WTC11 (cell line): ENCODE results near the gene BBS9. TPM values are rescaled to one million over a fixed set of nuclear protein-coding genes. Genes with fewer than 3 reads are reported as not detected.

Experiments
- ATAC-seq: fragments of 200-7000 bp; cut with Tn5 transposase; 2 replicates; pipeline ENCODE4 v1.10.0; 2021; ENCODE audit warnings: mild to moderate bottlenecking, moderate library complexity
- CTCF ChIA-PET: fragments of 300-600 bp; sonication (Branson Sonifier 250); formaldehyde crosslinking; loops from one replicate; lab custom pipeline; 2021; ENCODE audit warnings: antibody characterized with exemption; lab: Charles Lee
- POLR2A ChIA-PET: fragments of 350-600 bp; sonication (Branson Sonifier 250); formaldehyde crosslinking; loops from one replicate; lab custom pipeline; 2021; ENCODE audit warnings: antibody characterized with exemption; lab: Charles Lee
- DNase-seq: peaks from one replicate; pipeline ENCODE4 v3.0.0; 2021; ENCODE audit warnings: low spot score
- H3K27ac Mint-ChIP-seq: 2 replicates; pipeline ENCODE4 v1.8.0; 2021; ENCODE audit warnings: mixed read lengths
- H3K27me3 Mint-ChIP-seq: 2 replicates; pipeline ENCODE4 v1.8.0; 2021; ENCODE audit warnings: low read depth, mild to moderate bottlenecking, moderate library complexity, mixed read lengths
- H3K36me3 Mint-ChIP-seq: 2 replicates; pipeline ENCODE4 v1.8.0; 2021; ENCODE audit warnings: mixed read lengths
- H3K4me1 Mint-ChIP-seq: 2 replicates; pipeline ENCODE4 v1.8.0; 2022; ENCODE audit warnings: mixed read lengths
- H3K4me3 Mint-ChIP-seq: 2 replicates; pipeline ENCODE4 v1.8.0; 2021; ENCODE audit warnings: mild to moderate bottlenecking, moderate library complexity, mixed read lengths
- H3K9me3 Mint-ChIP-seq: 2 replicates; pipeline ENCODE4 v1.8.0; 2021; ENCODE audit warnings: mixed read lengths
- ATF1 ChIP-seq: sonication (generic); formaldehyde crosslinking; IDR thresholded peaks from 2 replicates; pipeline ENCODE4 v1.8.1; 2023; ENCODE audit warnings: mild to moderate bottlenecking, moderate library complexity, missing genetic modification reagents
- CBFB ChIP-seq: sonication (generic); formaldehyde crosslinking; IDR thresholded peaks from 2 replicates; pipeline ENCODE4 v1.8.1; 2022; ENCODE audit warnings: mild to moderate bottlenecking, low read depth, missing genetic modification reagents
- ETV6 ChIP-seq: sonication (generic); formaldehyde crosslinking; IDR thresholded peaks from 2 replicates; pipeline ENCODE4 v1.8.1; 2022; ENCODE audit warnings: mild to moderate bottlenecking, missing genetic modification reagents
- FOXK1 ChIP-seq: sonication (generic); formaldehyde crosslinking; IDR thresholded peaks from 2 replicates; pipeline ENCODE4 v1.8.0; 2022; ENCODE audit warnings: mild to moderate bottlenecking, moderate library complexity, missing genetic modification reagents
- FOXP1 ChIP-seq: sonication (generic); formaldehyde crosslinking; IDR thresholded peaks from 2 replicates; pipeline ENCODE4 v1.8.0; 2022; ENCODE audit warnings: missing genetic modification reagents, mild to moderate bottlenecking, moderate library complexity, borderline replicate concordance
- GRHL2 ChIP-seq: fragments of 250-450 bp; sonication (Bioruptor Pico); IDR thresholded peaks from 2 replicates; pipeline ENCODE4 v1.8.0; 2022; ENCODE audit warnings: mild to moderate bottlenecking, moderate library complexity; ENCODE audit not compliant: insufficient replicate concordance, severe bottlenecking
- GTF2I ChIP-seq: fragments of 250-450 bp; sonication (Bioruptor Pico); conservative IDR thresholded peaks from 2 replicates; pipeline ENCODE4 v1.4.0; 2021; ENCODE audit warnings: mild to moderate bottlenecking
- JAZF1 ChIP-seq: fragments of 250-450 bp; sonication (Bioruptor Pico); IDR thresholded peaks from 2 replicates; pipeline ENCODE4 v1.9.0; 2021; ENCODE audit warnings: moderate library complexity, mild to moderate bottlenecking, inconsistent platforms
- JUN ChIP-seq: sonication (generic); formaldehyde crosslinking; IDR thresholded peaks from 2 replicates; pipeline ENCODE4 v1.8.0; 2023; ENCODE audit warnings: mild to moderate bottlenecking, missing genetic modification reagents
- MYBL2 ChIP-seq: sonication (generic); formaldehyde crosslinking; IDR thresholded peaks from 2 replicates; pipeline ENCODE4 v1.8.1; 2023; ENCODE audit warnings: mild to moderate bottlenecking, moderate library complexity, missing genetic modification reagents
- NFATC4 ChIP-seq: fragments of 250-450 bp; sonication (Bioruptor Pico); IDR thresholded peaks from 2 replicates; pipeline ENCODE4 v1.9.0; 2021; ENCODE audit warnings: mild to moderate bottlenecking
- SMAD4 ChIP-seq: sonication (generic); formaldehyde crosslinking; IDR thresholded peaks from 2 replicates; pipeline ENCODE4 v1.8.0; 2022; ENCODE audit warnings: mild to moderate bottlenecking, missing genetic modification reagents
- SP1 ChIP-seq: sonication (generic); formaldehyde crosslinking; conservative IDR thresholded peaks from 2 replicates; pipeline ENCODE4 v1.8.1; 2022; ENCODE audit warnings: missing genetic modification reagents
- TCF7 ChIP-seq: sonication (generic); formaldehyde crosslinking; IDR thresholded peaks from 2 replicates; pipeline ENCODE4 v1.8.0; 2022; ENCODE audit warnings: mild to moderate bottlenecking, low read depth, missing genetic modification reagents, moderate library complexity
- ZNF138 ChIP-seq: sonication (generic); formaldehyde crosslinking; conservative IDR thresholded peaks from 2 replicates; pipeline ENCODE4 v1.8.1; 2022; ENCODE audit warnings: mild to moderate bottlenecking, moderate library complexity, missing genetic modification reagents
- ZNF219 ChIP-seq: sonication (generic); formaldehyde crosslinking; IDR thresholded peaks from 2 replicates; pipeline ENCODE4 v1.8.0; 2023; ENCODE audit warnings: missing genetic modification reagents, mild to moderate bottlenecking, borderline replicate concordance
- ZNF423 ChIP-seq: fragments of 250-450 bp; sonication (Bioruptor Pico); IDR thresholded peaks from 2 replicates; pipeline ENCODE4 v2.1.2; 2022; ENCODE audit warnings: mild to moderate bottlenecking, moderate library complexity
- total RNA-seq: library from RNA; stranded (reverse); gene quantifications from 3 replicates; pipeline ENCODE4 v1.2.3, GENCODE V29; 2021
- TF ChIP-seq, protein P1 (sequence below): sonication (generic); formaldehyde crosslinking; IDR thresholded peaks from 2 replicates; pipeline ENCODE4 v1.8.1; 2022; ENCODE audit warnings: low read depth, missing genetic modification reagents, borderline replicate concordance
- TF ChIP-seq, protein P2 (sequence below): fragments of 250-450 bp; sonication (Bioruptor Pico); IDR thresholded peaks from 2 replicates; pipeline ENCODE4 v1.9.0; 2021; ENCODE audit warnings: mild to moderate bottlenecking
- TF ChIP-seq, protein P3 (sequence below): sonication (generic); formaldehyde crosslinking; IDR thresholded peaks from 2 replicates; pipeline ENCODE4 v1.8.0; 2023; ENCODE audit warnings: missing genetic modification reagents
- TF ChIP-seq, protein P4 (sequence below): sonication (generic); formaldehyde crosslinking; conservative IDR thresholded peaks from 2 replicates; pipeline ENCODE4 v1.8.1; 2023; ENCODE audit warnings: mild to moderate bottlenecking, low read depth, missing genetic modification reagents, moderate library complexity
- TF ChIP-seq, protein P5 (sequence below): sonication (generic); formaldehyde crosslinking; IDR thresholded peaks from 2 replicates; pipeline ENCODE4 v1.8.1; 2022; ENCODE audit warnings: mild to moderate bottlenecking, missing genetic modification reagents, moderate library complexity, borderline replicate concordance

BBS9 gene
- total RNA-seq, 1 experiment from 2014 or later = 56.6 TPM

DNA sequence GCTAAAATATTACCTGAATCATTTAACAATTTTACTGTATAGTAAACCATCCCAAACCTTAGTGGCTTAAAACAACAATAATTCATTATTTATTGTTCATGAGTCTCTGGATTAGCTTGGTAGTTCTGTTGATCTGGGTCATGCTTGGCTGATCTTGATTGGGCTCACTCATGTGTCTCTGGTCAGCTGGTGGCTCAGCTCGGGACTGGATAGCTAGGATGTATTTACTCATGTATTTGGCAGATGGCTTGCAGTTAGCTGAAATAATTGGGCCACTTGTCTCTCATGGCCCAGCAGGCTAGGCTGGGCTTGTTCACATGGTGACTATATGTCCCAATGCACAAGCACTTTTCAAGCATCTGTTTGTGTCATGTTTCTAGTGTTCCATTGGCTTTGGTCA, 262.8 kb downstream of the BBS9 start:
- H3K27ac Mint-ChIP-seq = no peak overlapping the region
- DNase-seq = no peak
- ChIA-PET CTCF (no interaction called here), POLR2A (no interaction called here)
- no peak for TF ChIP-seq SMAD4 (CRISPR knock-in tag)
- ATAC-seq = no peak
- H3K9me3 Mint-ChIP-seq = peaks cover 12% of the 10 kb centered on the region
- peaks cover 12% of the 10 kb centered on the region for H3K4me1 Mint-ChIP-seq
- no peaks in the 10 kb centered on the region for H3K27me3 Mint-ChIP-seq
- no peak overlapping the region for H3K4me3 Mint-ChIP-seq
- H3K36me3 Mint-ChIP-seq = peaks cover 28% of the 10 kb centered on the region

DNA sequence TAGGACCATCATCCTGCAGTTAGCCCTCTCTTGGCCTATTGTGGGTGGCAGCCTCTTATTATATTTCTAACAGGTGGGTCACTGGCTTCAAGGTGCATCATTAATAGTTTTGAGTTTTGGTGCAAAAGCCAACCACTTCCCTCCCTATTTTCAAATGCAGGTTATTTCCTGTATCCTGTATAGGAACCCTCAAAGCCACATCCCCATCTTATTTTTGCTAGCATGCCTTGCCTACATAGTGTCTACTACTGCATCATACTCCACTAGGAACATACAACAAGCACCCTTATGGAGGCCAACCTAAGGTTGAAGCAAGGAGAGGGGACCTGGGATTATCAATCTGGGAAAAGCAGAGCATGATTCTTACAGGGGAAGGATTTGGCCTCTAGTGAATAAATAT, 264.4 kb downstream of the BBS9 start:
- ChIA-PET CTCF (no interaction called here), POLR2A (no interaction called here)
- peaks cover 17% of the 10 kb centered on the region for H3K9me3 Mint-ChIP-seq
- no peaks in the 10 kb centered on the region for H3K27me3 Mint-ChIP-seq
- H3K36me3 Mint-ChIP-seq = peaks cover 29% of the 10 kb centered on the region
- H3K4me3 Mint-ChIP-seq = no peak overlapping the region
- H3K27ac Mint-ChIP-seq = no peak overlapping the region
- peaks cover 12% of the 10 kb centered on the region for H3K4me1 Mint-ChIP-seq
- DNase-seq = no peak
- no peak for ATAC-seq
- TF ChIP-seq GTF2I (CRISPR knock-in tag) = no peak
- TF ChIP-seq, protein P1, sequence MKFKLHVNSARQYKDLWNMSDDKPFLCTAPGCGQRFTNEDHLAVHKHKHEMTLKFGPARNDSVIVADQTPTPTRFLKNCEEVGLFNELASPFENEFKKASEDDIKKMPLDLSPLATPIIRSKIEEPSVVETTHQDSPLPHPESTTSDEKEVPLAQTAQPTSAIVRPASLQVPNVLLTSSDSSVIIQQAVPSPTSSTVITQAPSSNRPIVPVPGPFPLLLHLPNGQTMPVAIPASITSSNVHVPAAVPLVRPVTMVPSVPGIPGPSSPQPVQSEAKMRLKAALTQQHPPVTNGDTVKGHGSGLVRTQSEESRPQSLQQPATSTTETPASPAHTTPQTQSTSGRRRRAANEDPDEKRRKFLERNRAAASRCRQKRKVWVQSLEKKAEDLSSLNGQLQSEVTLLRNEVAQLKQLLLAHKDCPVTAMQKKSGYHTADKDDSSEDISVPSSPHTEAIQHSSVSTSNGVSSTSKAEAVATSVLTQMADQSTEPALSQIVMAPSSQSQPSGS (CRISPR knock-in tag) = no peak
- no peak for TF ChIP-seq MYBL2 (CRISPR knock-in tag)
- no peak for TF ChIP-seq ATF1 (CRISPR knock-in tag)

DNA sequence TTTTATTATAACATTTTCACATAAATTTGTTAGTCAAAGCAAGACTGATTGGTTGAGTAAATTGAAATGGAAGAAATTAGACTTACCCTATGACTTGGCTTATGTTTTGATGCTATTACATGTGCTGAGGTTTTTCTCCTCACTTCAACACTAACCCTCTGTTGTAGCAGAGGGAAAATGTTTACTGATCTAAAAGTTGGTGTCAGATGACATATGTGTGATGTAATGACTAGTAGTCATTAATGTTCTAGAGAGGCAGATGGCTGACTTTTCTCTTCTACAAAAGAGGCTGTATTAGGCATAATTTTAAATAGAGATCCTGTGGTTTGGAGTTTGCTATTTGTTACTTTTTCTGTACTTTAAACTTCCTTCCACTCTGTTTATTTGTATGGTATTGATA, 266.0 kb downstream of the BBS9 start:
- TF ChIP-seq TCF7 (CRISPR knock-in tag) (no peak), JAZF1 (no peak), ZNF423 (CRISPR knock-in tag) (no peak), GRHL2 (CRISPR knock-in tag) (no peak), ZNF138 (CRISPR knock-in tag) (no peak), CBFB (CRISPR knock-in tag) (no peak), ZNF219 (CRISPR knock-in tag) (no peak), FOXK1 (CRISPR knock-in tag) (no peak), NFATC4 (CRISPR knock-in tag) (no peak), SP1 (CRISPR knock-in tag) (no peak), FOXP1 (CRISPR knock-in tag) (no peak), JUN (CRISPR knock-in tag) (no peak), ATF1 (CRISPR knock-in tag) (no peak), ETV6 (CRISPR knock-in tag) (no peak)
- TF ChIP-seq, protein P2, sequence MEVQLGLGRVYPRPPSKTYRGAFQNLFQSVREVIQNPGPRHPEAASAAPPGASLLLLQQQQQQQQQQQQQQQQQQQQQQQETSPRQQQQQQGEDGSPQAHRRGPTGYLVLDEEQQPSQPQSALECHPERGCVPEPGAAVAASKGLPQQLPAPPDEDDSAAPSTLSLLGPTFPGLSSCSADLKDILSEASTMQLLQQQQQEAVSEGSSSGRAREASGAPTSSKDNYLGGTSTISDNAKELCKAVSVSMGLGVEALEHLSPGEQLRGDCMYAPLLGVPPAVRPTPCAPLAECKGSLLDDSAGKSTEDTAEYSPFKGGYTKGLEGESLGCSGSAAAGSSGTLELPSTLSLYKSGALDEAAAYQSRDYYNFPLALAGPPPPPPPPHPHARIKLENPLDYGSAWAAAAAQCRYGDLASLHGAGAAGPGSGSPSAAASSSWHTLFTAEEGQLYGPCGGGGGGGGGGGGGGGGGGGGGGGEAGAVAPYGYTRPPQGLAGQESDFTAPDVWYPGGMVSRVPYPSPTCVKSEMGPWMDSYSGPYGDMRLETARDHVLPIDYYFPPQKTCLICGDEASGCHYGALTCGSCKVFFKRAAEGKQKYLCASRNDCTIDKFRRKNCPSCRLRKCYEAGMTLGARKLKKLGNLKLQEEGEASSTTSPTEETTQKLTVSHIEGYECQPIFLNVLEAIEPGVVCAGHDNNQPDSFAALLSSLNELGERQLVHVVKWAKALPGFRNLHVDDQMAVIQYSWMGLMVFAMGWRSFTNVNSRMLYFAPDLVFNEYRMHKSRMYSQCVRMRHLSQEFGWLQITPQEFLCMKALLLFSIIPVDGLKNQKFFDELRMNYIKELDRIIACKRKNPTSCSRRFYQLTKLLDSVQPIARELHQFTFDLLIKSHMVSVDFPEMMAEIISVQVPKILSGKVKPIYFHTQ (CRISPR knock-in tag) = no peak
- TF ChIP-seq, protein P3, sequence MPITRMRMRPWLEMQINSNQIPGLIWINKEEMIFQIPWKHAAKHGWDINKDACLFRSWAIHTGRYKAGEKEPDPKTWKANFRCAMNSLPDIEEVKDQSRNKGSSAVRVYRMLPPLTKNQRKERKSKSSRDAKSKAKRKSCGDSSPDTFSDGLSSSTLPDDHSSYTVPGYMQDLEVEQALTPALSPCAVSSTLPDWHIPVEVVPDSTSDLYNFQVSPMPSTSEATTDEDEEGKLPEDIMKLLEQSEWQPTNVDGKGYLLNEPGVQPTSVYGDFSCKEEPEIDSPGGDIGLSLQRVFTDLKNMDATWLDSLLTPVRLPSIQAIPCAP = no peak
- TF ChIP-seq, protein P4, sequence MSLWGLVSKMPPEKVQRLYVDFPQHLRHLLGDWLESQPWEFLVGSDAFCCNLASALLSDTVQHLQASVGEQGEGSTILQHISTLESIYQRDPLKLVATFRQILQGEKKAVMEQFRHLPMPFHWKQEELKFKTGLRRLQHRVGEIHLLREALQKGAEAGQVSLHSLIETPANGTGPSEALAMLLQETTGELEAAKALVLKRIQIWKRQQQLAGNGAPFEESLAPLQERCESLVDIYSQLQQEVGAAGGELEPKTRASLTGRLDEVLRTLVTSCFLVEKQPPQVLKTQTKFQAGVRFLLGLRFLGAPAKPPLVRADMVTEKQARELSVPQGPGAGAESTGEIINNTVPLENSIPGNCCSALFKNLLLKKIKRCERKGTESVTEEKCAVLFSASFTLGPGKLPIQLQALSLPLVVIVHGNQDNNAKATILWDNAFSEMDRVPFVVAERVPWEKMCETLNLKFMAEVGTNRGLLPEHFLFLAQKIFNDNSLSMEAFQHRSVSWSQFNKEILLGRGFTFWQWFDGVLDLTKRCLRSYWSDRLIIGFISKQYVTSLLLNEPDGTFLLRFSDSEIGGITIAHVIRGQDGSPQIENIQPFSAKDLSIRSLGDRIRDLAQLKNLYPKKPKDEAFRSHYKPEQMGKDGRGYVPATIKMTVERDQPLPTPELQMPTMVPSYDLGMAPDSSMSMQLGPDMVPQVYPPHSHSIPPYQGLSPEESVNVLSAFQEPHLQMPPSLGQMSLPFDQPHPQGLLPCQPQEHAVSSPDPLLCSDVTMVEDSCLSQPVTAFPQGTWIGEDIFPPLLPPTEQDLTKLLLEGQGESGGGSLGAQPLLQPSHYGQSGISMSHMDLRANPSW (CRISPR knock-in tag) = no peak
- TF ChIP-seq, protein P5, sequence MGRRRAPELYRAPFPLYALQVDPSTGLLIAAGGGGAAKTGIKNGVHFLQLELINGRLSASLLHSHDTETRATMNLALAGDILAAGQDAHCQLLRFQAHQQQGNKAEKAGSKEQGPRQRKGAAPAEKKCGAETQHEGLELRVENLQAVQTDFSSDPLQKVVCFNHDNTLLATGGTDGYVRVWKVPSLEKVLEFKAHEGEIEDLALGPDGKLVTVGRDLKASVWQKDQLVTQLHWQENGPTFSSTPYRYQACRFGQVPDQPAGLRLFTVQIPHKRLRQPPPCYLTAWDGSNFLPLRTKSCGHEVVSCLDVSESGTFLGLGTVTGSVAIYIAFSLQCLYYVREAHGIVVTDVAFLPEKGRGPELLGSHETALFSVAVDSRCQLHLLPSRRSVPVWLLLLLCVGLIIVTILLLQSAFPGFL (CRISPR knock-in tag) = no peak
- no peaks in the 10 kb centered on the region for H3K27me3 Mint-ChIP-seq
- ChIA-PET POLR2A (no interaction called here), CTCF (no interaction called here)
- DNase-seq (no peak), ATAC-seq (no peak)
- no peak overlapping the region for H3K4me3 Mint-ChIP-seq
- H3K27ac Mint-ChIP-seq = peak overlapping the region; percentile 78
- H3K4me1 Mint-ChIP-seq = peaks cover 12% of the 10 kb centered on the region
- peaks cover 17% of the 10 kb centered on the region for H3K9me3 Mint-ChIP-seq
- peaks cover 25% of the 10 kb centered on the region for H3K36me3 Mint-ChIP-seq
